Mucosa of stomach (tissue), 1 donor: ENCODE data around the gene KCNJ4.
"Not testable (repeated sequence)": the region's sequence is repeated elsewhere in the genome, so short reads cannot be mapped to it uniquely, and the experiment has no call there.

ENCODE experiments used
- H3K27me3 ChIP-seq: one replicate; pipeline ENCODE4 v1.7.0; 2013; ENCODE audit warnings: mild to moderate bottlenecking, low read length; ENCODE audit not compliant: control insufficient read depth, insufficient read depth
- H3K36me3 ChIP-seq: one replicate; pipeline ENCODE4 v1.7.0; 2013; ENCODE audit warnings: low read length; ENCODE audit not compliant: control insufficient read depth, insufficient read depth
- H3K4me1 ChIP-seq: one replicate; pipeline ENCODE4 v1.7.0; 2013; ENCODE audit warnings: mild to moderate bottlenecking, low read length; ENCODE audit not compliant: control insufficient read depth, insufficient read depth
- H3K4me3 ChIP-seq: one replicate; pipeline ENCODE4 v1.7.0; 2013; ENCODE audit warnings: low read length
- H3K9ac ChIP-seq: one replicate; pipeline ENCODE4 v1.7.0; 2013; ENCODE audit warnings: mild to moderate bottlenecking, low read length, moderate library complexity
- H3K9me3 ChIP-seq: one replicate; pipeline ENCODE4 v1.7.0; 2013; ENCODE audit warnings: mild to moderate bottlenecking, low read length, moderate library complexity; ENCODE audit not compliant: control insufficient read depth
- donor health status: Pancreatic carcinoma.

The KCNJ4 gene

DNA sequence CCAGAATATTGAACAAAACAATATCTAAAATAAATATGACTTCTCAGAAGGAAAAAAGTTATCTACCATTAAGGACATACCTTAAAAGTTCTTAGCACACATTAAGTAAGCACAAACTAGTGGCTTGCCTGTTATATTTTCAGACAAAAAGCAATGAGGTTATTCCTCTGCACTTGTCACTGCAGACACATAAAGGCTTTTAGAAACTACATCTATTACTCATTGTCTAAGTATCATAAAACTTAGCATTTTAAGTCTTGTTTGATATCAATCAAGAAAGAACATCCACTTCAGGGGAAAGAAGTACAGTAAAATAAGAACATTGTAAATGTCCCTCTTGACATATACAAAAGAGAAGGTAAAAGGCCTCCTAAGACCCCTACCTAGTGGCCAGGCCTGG lies 59.1 kb downstream of the KCNJ4 start:
- not testable (repeated sequence) for H3K4me3 ChIP-seq, H3K4me1 ChIP-seq, H3K9ac ChIP-seq, H3K9me3 ChIP-seq, H3K27me3 ChIP-seq, H3K36me3 ChIP-seq

DNA sequence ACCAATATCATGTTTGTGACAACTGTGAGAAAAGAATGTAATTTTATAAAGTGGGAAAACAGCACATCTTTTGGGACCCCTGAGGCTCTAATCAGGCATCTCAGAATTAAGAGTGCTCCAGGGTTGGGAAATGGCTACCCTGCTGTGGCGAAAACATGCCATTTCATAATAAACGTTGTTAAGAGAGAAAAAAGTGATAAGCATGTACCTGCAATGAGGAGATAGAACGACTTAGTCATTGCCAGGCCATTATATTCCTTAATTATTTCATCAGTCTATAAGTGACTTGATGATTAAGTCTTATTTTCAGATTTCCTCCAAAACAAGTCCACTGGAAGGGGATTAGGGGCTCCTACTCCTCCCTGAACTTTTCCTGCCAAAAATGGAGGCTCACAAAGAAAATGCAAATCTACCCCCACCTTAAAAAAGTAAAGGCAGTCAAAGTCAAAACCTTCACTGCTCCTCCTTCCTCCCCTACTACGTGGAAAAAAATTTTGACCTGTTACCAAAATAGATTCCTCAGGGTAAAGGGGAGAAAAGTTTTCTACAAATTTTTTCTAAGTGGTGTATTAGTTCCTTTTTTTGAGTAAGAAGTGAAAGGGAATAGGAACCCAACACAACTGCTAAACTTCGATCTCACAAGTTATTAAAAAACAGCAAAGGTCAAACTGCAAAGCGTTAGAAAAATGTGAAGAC lies 59.9 kb downstream of the KCNJ4 start:
- not testable (repeated sequence) for H3K9me3 ChIP-seq, H3K4me3 ChIP-seq, H3K27me3 ChIP-seq, H3K4me1 ChIP-seq, H3K9ac ChIP-seq, H3K36me3 ChIP-seq

DNA sequence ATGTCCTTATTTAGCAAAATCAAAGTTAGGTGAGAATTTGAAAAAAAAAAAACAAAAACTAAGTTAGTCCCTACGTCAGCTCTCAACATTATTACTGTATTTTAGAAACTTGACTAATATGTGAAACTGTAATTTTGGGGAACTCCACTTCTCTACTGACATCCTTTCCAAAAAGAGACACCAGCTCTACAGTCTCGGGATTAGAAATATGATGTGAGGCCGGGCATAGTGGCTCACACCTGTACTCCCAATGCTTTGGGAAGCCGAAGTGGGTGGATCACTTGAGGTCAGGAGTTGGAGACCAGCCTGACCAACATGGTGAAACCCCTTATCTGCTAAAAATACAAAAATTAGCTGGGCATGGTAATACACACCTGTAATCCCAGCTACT lies 65.6 kb downstream of the KCNJ4 start:
- H3K4me1 ChIP-seq, H3K36me3 ChIP-seq, H3K9me3 ChIP-seq, H3K27me3 ChIP-seq, H3K4me3 ChIP-seq, H3K9ac ChIP-seq: not testable (repeated sequence)

DNA sequence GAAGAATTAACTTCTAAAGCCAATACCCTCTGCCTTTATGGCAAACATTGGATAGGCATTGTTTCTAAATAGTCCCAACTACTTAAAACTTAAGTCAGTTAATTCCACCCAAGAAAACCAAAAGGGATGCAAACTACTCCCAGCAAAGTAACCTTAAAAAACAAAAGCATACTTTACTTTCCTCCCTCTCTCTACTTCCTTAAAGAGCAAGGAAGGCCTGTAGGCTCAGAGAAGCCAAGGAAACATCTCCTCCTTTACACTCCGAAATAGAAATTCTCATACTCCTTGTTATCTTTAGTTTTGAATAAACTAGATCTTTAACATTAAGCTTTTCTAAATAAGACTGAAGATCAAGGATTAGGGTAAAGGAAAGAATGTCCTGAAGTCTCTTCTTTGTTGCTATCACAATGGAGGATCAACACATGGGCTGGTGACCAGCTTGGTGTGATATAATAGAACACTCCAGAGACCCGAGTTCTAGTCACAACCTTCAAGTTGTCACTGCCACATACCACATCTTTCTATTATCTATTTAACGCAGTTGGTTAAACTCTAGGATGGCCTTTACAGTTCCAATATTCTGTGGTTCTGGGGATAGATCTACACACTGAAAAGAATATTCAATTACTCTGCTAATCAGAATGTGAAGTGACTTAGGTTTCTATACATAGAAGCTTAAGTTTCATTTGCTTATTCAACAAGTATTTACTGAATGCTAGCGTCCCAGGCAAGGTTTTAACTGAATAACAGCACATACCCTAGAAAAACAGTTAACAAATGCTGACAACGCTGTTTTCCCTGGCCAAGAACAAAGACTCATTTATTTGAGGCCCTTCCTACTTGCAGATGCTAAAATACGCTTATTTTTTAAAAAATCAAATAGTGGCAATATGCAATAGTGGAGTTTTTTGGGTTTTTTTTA lies 66.2 kb downstream of the KCNJ4 start:
- H3K27me3 ChIP-seq, H3K4me3 ChIP-seq, H3K9me3 ChIP-seq, H3K36me3 ChIP-seq, H3K9ac ChIP-seq, H3K4me1 ChIP-seq: not testable (repeated sequence)

DNA sequence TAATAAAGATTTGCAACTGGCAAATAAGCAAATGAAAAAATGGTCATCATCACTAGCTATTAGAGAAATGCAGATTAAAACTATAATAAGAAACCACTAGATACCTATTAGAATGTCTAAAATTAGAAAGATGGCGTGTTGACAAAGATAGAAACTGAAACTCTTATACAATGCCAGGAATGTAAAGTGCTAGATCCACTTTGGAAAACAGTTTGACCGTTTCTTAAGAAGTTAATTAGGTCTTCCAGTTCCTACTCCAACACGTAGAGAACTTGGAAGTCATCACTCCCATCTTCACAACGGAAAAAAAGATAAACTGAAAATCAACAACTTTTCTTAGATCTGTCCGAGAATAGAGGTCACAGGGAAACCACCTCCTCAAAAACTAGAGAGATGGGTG lies 68.1 kb downstream of the KCNJ4 start:
- H3K4me3 ChIP-seq, H3K4me1 ChIP-seq, H3K9me3 ChIP-seq, H3K9ac ChIP-seq, H3K36me3 ChIP-seq, H3K27me3 ChIP-seq: not testable (repeated sequence)

DNA sequence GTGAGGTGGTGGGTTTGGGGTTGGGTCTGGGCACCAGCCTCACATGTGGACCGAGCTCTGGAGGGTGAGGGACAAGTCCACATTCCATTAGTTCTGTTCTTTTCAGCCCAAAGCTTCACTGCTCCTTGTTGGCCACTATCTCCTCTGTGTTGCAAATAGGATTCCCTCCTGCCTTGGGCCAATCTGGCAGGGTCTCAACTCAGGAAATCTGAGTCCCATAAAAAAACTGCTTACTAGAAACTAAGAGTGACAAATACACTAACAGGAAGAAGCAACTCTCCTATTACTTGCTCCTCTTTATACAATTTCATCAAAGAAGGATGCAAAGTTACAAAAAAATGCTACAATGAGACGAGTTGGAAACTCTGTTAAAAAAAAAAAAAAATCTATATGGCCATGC lies 71.6 kb downstream of the KCNJ4 start:
- H3K9ac ChIP-seq: no peak overlapping the region
- H3K4me1 ChIP-seq: no peaks in the 10 kb centered on the region
- no peaks in the 10 kb centered on the region for H3K36me3 ChIP-seq
- no peak overlapping the region for H3K4me3 ChIP-seq
- H3K27me3 ChIP-seq: no peaks in the 10 kb centered on the region
- H3K9me3 ChIP-seq: no peaks in the 10 kb centered on the region

DNA sequence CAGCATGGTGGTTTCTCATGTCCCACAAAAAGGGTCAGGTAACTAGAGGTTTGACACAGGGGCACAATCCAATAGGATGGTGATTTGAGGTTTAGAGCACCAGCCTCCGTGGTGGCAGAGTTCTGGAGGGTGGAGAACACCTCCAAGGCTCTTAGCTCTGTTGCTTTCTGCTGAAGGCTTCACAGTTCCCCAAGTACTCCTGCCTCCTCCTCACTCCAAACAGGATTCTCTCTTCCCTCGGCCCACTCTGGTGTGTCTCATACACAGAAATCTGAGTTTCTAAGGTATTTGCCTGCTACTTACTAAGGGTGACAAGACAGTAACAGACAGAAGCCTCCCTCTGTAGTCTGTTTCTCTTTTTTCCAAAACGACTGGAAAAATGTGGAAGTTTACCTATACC lies 73.6 kb downstream of the KCNJ4 start:
- not testable (repeated sequence) for H3K4me1 ChIP-seq, H3K36me3 ChIP-seq, H3K27me3 ChIP-seq, H3K9ac ChIP-seq, H3K9me3 ChIP-seq, H3K4me3 ChIP-seq
